ENCODE results near the gene CPD.

Gene CPD

GRCh38 chr17:30476726-30477082, 98.0 kb downstream of the CPD start:
- DNase-seq (ENCODE audit: low read depth), result peak; percentile 4
- peak overlapping the region; percentile 98 for H3K4me3 ChIP-seq (ENCODE audit: low read length)
- no peak for TF ChIP-seq CTCF (conservative IDR thresholded peaks at IDR 0.05; ENCODE audit: low read length)

- peak within 1 kb of the TSS; percentile 98 for H3K4me3 ChIP-seq (ENCODE audit: low read length)
- TF ChIP-seq CTCF (conservative IDR thresholded peaks at IDR 0.05; ENCODE audit: low read length), result peak; percentile 80
- peak; percentile 95 for DNase-seq (ENCODE audit: low read depth)
Measured at GRCh38 chr17:30477083-30477773, 98.5 kb downstream of the CPD start, which contains the start of gene GOSR1. GOSR1 (plus strand) TSS chr17:30477408; CDS start chr17:30477434, 26 bp downstream.

GRCh38 chr17:30477774-30478115, 99.0 kb downstream of the CPD start:
- no peak for TF ChIP-seq CTCF (conservative IDR thresholded peaks at IDR 0.05; ENCODE audit: low read length)
- DNase-seq (ENCODE audit: low read depth), result peak; percentile 20

GRCh38 chr17:30482555-30482954, 103.8 kb downstream of the CPD start:
- DNase-seq (ENCODE audit: low read depth), result no peak
- no peak for TF ChIP-seq CTCF (conservative IDR thresholded peaks at IDR 0.05; ENCODE audit: low read length)
- H3K4me3 ChIP-seq (ENCODE audit: low read length), result no peak overlapping the region

More at GRCh38 chr17:30477774-30478115, 99.0 kb downstream of the CPD start:
- peak overlapping the region; percentile 98 for H3K4me3 ChIP-seq (ENCODE audit: low read length)

GRCh38 chr17:30483159-30483558, 104.4 kb downstream of the CPD start:
- H3K4me3 ChIP-seq (ENCODE audit: low read length), result no peak overlapping the region
- no peak for DNase-seq (ENCODE audit: low read depth)
- no peak for TF ChIP-seq CTCF (conservative IDR thresholded peaks at IDR 0.05; ENCODE audit: low read length)

- no peak for DNase-seq (ENCODE audit: low read depth)
- no peak for TF ChIP-seq CTCF (conservative IDR thresholded peaks at IDR 0.05; ENCODE audit: low read length)
- H3K4me3 ChIP-seq (ENCODE audit: low read length), result no peak overlapping the region
Measured at GRCh38 chr17:30493780-30494179, 115.1 kb downstream of the CPD start.

- no peak overlapping the region for H3K4me3 ChIP-seq (ENCODE audit: low read length)
- no peak for DNase-seq (ENCODE audit: low read depth)
- no peak for TF ChIP-seq CTCF (conservative IDR thresholded peaks at IDR 0.05; ENCODE audit: low read length)
Measured at GRCh38 chr17:30495586-30495985, 116.9 kb downstream of the CPD start.
